NT2/D1 (cell line): ENCODE measurements around the gene GPX4.

Experiments
- SUZ12 ChIP-seq: IDR thresholded peaks from 2 replicates; pipeline ENCODE4 v1.6.1; 2011; ENCODE audit not compliant: insufficient read length, insufficient read depth; ENCODE audit errors: extremely low read depth
- YY1 ChIP-seq: IDR thresholded peaks from 2 replicates; pipeline ENCODE4 v1.6.1; 2011; ENCODE audit not compliant: insufficient read length, insufficient read depth

GRCh38 chr19:1079566-1080111, 24.2 kb upstream of the GPX4 start:
- TF ChIP-seq YY1, result no peak
- TF ChIP-seq SUZ12, result no peak
